A673 (cell line): Measurements from ENCODE around the gene FLNC. TPM values are rescaled to one million over a fixed set of nuclear protein-coding genes. Genes with fewer than 3 reads are reported as not detected.

Experiments used
- BruUV-seq: library from RNA; stranded (reverse); fragments of 400-500 nt; replicated peaks from 2 replicates; lab custom pipeline; 2021; lab: Mats Ljungman, UMichigan
- CTCF ChIA-PET: fragments of 300-600 bp; sonication (Branson Sonifier 250); formaldehyde crosslinking; loops from one replicate; lab custom pipeline; 2022; ENCODE audit warnings: antibody characterized with exemption; lab: Charles Lee
- POLR2A ChIA-PET: fragments of 300-600 bp; sonication (Branson Sonifier 250); formaldehyde crosslinking; loops from one replicate; lab custom pipeline; 2022; ENCODE audit warnings: antibody characterized with exemption; ENCODE audit not compliant: low non-redundant PET; lab: Charles Lee
- DNase-seq: peaks from one replicate; pipeline ENCODE4 v3.0.0-alpha.2; 2015; ENCODE audit warnings: low spot score
- H3K27ac ChIP-seq: fragments of 200-600 bp; sonication (generic); 2 replicates; pipeline ENCODE4 v1.5.1; 2016; ENCODE audit warnings: mixed run types, low read depth, mild to moderate bottlenecking, mixed read lengths, antibody characterized with exemption, low read length; ENCODE audit not compliant: poor library complexity, severe bottlenecking
- H3K27me3 ChIP-seq: fragments of 200-600 bp; sonication (generic); replicated peaks from 2 replicates; pipeline ENCODE4 v1.6.1; 2017; ENCODE audit warnings: mixed run types, low read depth, mild to moderate bottlenecking, mixed read lengths, antibody characterized with exemption, low read length; ENCODE audit not compliant: insufficient read depth, poor library complexity
- H3K36me3 ChIP-seq: fragments of 200-600 bp; sonication (generic); 2 replicates; pipeline ENCODE4 v1.6.1; 2016; ENCODE audit warnings: mixed run types, mild to moderate bottlenecking, mixed read lengths, antibody characterized with exemption, low read length; ENCODE audit not compliant: insufficient read depth, poor library complexity, severe bottlenecking
- H3K4me1 ChIP-seq: fragments of 200-600 bp; sonication (generic); 2 replicates; pipeline ENCODE4 v1.6.1; 2017; ENCODE audit warnings: mixed run types, mild to moderate bottlenecking, mixed read lengths, antibody characterized with exemption, low read length; ENCODE audit not compliant: insufficient read depth, poor library complexity, severe bottlenecking
- H3K4me3 ChIP-seq: fragments of 200-600 bp; sonication (generic); 2 replicates; pipeline ENCODE4 v1.5.1; 2016; ENCODE audit warnings: low read depth, mixed run types, mild to moderate bottlenecking, mixed read lengths, low read length; ENCODE audit not compliant: poor library complexity, severe bottlenecking
- H3K9me3 ChIP-seq: fragments of 200-600 bp; sonication (generic); 2 replicates; pipeline ENCODE4 v1.6.1; 2016; ENCODE audit warnings: mixed run types, low read depth, mild to moderate bottlenecking, mixed read lengths, antibody characterized with exemption, low read length; ENCODE audit not compliant: poor library complexity, severe bottlenecking
- CTCF ChIP-seq: fragments of 300-800, 200-600 bp; sonication (generic); conservative IDR thresholded peaks from 2 replicates; pipeline ENCODE4 v1.5.1; 2017; ENCODE audit warnings: low read depth, mild to moderate bottlenecking, antibody characterized with exemption, low read length, moderate library complexity, mixed read lengths
- EZH2 ChIP-seq: fragments of 200-600 bp; sonication (generic); IDR thresholded peaks from 2 replicates; pipeline ENCODE4 v1.6.1; 2017; ENCODE audit warnings: borderline replicate concordance, low read depth, mild to moderate bottlenecking, mixed read lengths, antibody characterized with exemption, low read length; ENCODE audit not compliant: poor library complexity, severe bottlenecking
- intact Hi-C: fragments of 100-400 bp; cut with micrococcal nuclease; formaldehyde crosslinking; loops from one replicate; pipeline ENCODE4 v1.10.0; 2022; ENCODE audit not compliant: unreplicated experiment
- total RNA-seq: library from RNA; stranded (reverse); gene quantifications from 2 replicates; pipeline ENCODE4 v1.2.3, GENCODE V29; 2021

FLNC gene
- total RNA-seq, 1 experiment from 2014 or later, result 6.5 TPM

- Histone ChIP-seq H3K4me1 (no peaks in the 10 kb centered on the region), H3K27ac (peak overlapping the region; percentile 54), H3K4me3 (peak overlapping the region; percentile 60), H3K36me3 (no peaks in the 10 kb centered on the region), H3K9me3 (no peaks in the 10 kb centered on the region), H3K27me3 (no peaks in the 10 kb centered on the region)
- no peak for DNase-seq
- no TSS peak for BruUV-seq
- no peak for TF ChIP-seq CTCF
- no peak for TF ChIP-seq EZH2
- ChIA-PET POLR2A (no interaction called here), CTCF (no interaction called here)
- intact Hi-C loops, result no loop called here
Measured at GRCh38 chr7:128869944-128870285, 39.7 kb downstream of the FLNC start.

- H3K27me3 ChIP-seq, result no peaks in the 10 kb centered on the region
- ChIA-PET POLR2A (no interaction called here), CTCF (no interaction called here)
- H3K4me1 ChIP-seq, result no peaks in the 10 kb centered on the region
- H3K9me3 ChIP-seq, result no peaks in the 10 kb centered on the region
- no peak for DNase-seq
- no peaks in the 10 kb centered on the region for H3K36me3 ChIP-seq
- H3K27ac ChIP-seq, result no peak overlapping the region
- no TSS peak for BruUV-seq
- TF ChIP-seq EZH2 (no peak), CTCF (no peak)
- intact Hi-C loops, result no loop called here
- H3K4me3 ChIP-seq, result no peak overlapping the region
Measured at GRCh38 chr7:128871050-128871449, 40.8 kb downstream of the FLNC start.

DNA sequence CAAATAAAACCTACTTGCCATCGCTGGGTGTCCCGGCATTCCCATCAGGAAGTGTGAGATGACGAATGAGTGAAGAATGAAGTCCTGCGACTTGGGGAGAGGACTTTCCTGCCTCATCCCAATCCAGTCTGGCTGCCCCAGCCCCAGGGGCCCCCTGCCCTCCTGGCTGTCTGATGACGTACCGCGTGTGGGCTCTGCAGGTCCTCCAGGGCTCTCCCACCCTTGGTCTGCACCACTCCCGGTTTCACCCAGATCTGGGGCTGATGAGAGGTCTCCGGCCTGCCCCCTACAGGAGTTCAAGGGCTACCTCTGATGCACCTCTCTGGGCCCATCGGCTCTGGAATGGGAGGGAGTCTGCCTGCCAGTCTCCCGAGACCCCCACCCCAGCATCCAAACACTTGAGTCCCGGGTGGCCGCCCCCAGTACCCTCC is 42.2 kb downstream of the FLNC start:
- ChIA-PET POLR2A (no interaction called here), CTCF (interaction anchor here (0.6 kb wide), 1 partner anchor 13 kb away, joined by 12 read pairs; no protein-coding TSS in a partner anchor)
- 0 out of 2 replicates have a peak, but pooled peaks have one; percentile 22 for TF ChIP-seq CTCF
- no peak for TF ChIP-seq EZH2
- no TSS peak for BruUV-seq
- DNase-seq, result no peak
- Histone ChIP-seq H3K27me3 (no peaks in the 10 kb centered on the region), H3K4me1 (no peaks in the 10 kb centered on the region), H3K27ac (no peak overlapping the region), H3K4me3 (no peak overlapping the region), H3K9me3 (no peaks in the 10 kb centered on the region), H3K36me3 (no peaks in the 10 kb centered on the region)
- intact Hi-C loops, result no loop called here
